Smooth muscle cell (in vitro differentiated cells): ENCODE results near the gene AOAH. TPM values are rescaled to one million over a fixed set of nuclear protein-coding genes. Genes with fewer than 3 reads are reported as not detected.

Experiments used
- DNase-seq: peaks from one replicate; lab custom pipeline; 2025; ENCODE audit not compliant: unreplicated experiment; lab: John Stamatoyannopoulos, UW
- H2AFZ ChIP-seq: fragments of 200-600 bp; sonication (generic); 2 replicates; pipeline ENCODE4 v1.6.0; 2016; ENCODE audit warnings: antibody characterized with exemption, low read depth, mild to moderate bottlenecking
- H3F3A ChIP-seq: fragments of 200-600 bp; sonication (generic); 2 replicates; pipeline ENCODE4 v1.6.0; 2017; ENCODE audit warnings: antibody characterized with exemption, low read depth
- H3K27ac ChIP-seq: fragments of 200-600 bp; sonication (generic); 2 replicates; pipeline ENCODE4 v1.5.1; 2016; ENCODE audit warnings: low read depth, mild to moderate bottlenecking
- H3K27me3 ChIP-seq: fragments of 200-600 bp; sonication (generic); 2 replicates; pipeline ENCODE4 v1.6.1; 2016; ENCODE audit warnings: low read depth, mild to moderate bottlenecking
- H3K36me3 ChIP-seq: fragments of 200-600 bp; sonication (generic); 2 replicates; pipeline ENCODE4 v1.5.1; 2016; ENCODE audit warnings: low read depth
- H3K4me1 ChIP-seq: fragments of 200-600 bp; sonication (generic); 2 replicates; pipeline ENCODE4 v1.5.1; 2016; ENCODE audit warnings: low read depth
- H3K4me2 ChIP-seq: fragments of 200-600 bp; sonication (generic); 2 replicates; pipeline ENCODE4 v1.6.0; 2016; ENCODE audit warnings: mild to moderate bottlenecking
- H3K4me3 ChIP-seq: fragments of 200-600 bp; sonication (generic); 2 replicates; pipeline ENCODE4 v1.5.1; 2016; ENCODE audit warnings: mild to moderate bottlenecking
- H3K79me2 ChIP-seq: fragments of 200-600 bp; sonication (generic); 2 replicates; pipeline ENCODE4 v1.6.0; 2016; ENCODE audit warnings: low read depth, mild to moderate bottlenecking
- H3K9ac ChIP-seq: fragments of 200-600 bp; sonication (generic); 2 replicates; pipeline ENCODE4 v1.6.0; 2016; ENCODE audit warnings: low read depth
- H3K9me3 ChIP-seq: fragments of 200-600 bp; sonication (generic); replicated peaks from 2 replicates; pipeline ENCODE4 v1.5.1; 2016; ENCODE audit warnings: low read depth
- H4K20me1 ChIP-seq: fragments of 200-600 bp; sonication (generic); 2 replicates; pipeline ENCODE4 v1.6.0; 2016; ENCODE audit warnings: low read depth
- WGBS: methylation state at CpG from one replicate; pipeline ENCODE4 v1.1.7; 2016; ENCODE audit warnings: low lambda C conversion rate; 5-methylcytosine and 5-hydroxymethylcytosine counted together
- polyA plus RNA-seq: library from polyadenylated mRNA; unstranded; fragments of >200 nt; fragmentation: Nextera tagmentation; extraction: Ambion mirVana; gene quantifications from 2 replicates; pipeline ENCODE4 v1.2.1, GENCODE V29; 2016
- total RNA-seq: library from RNA; depleted of rRNA; stranded (reverse); fragments of >200 nt; gene quantifications from 2 replicates; pipeline ENCODE4 v1.2.3, GENCODE V29; 2014
- TF ChIP-seq, protein P1 (sequence below): fragments of 200-600 bp; sonication (generic); IDR thresholded peaks from 2 replicates; pipeline ENCODE4 v1.5.1; 2017; ENCODE audit warnings: borderline replicate concordance, mild to moderate bottlenecking, antibody characterized with exemption; ENCODE audit not compliant: insufficient read depth, poor library complexity, severe bottlenecking

The AOAH gene
- total and polyA plus RNA-seq, 2 experiments from 2014 or later = not detected

DNA sequence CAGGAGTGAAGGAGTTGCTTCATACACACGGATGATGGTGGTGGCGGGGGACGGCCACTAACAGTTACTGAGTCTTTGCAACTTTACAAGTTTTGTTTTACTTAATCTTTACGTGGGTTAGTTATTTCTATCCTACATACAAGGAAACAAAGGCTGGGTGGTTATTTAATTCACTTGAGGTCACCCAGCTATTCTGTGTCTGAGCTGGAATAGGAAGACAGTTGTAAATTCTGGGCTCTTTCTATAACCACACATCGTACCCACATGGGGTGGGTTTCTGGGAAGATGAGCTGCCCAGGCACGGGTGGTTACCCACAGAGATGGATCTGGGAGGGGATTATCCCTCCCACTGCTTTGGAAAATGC is 196.8 kb downstream of the AOAH start:
- Histone ChIP-seq H3K4me1 (no peaks in the 10 kb centered on the region), H3K79me2 (no peaks in the 10 kb centered on the region), H2AFZ (no peak overlapping the region), H3K9me3 (no peaks in the 10 kb centered on the region), H3K36me3 (no peaks in the 10 kb centered on the region), H3K4me2 (peak overlapping the region; percentile 38), H3K9ac (no peak overlapping the region), H3K4me3 (no peak overlapping the region), H4K20me1 (no peaks in the 10 kb centered on the region), H3K27me3 (no peaks in the 10 kb centered on the region), H3K27ac (peak overlapping the region; percentile 68), H3F3A (peaks cover 4% of the 10 kb centered on the region)
- TF ChIP-seq, protein P1, sequence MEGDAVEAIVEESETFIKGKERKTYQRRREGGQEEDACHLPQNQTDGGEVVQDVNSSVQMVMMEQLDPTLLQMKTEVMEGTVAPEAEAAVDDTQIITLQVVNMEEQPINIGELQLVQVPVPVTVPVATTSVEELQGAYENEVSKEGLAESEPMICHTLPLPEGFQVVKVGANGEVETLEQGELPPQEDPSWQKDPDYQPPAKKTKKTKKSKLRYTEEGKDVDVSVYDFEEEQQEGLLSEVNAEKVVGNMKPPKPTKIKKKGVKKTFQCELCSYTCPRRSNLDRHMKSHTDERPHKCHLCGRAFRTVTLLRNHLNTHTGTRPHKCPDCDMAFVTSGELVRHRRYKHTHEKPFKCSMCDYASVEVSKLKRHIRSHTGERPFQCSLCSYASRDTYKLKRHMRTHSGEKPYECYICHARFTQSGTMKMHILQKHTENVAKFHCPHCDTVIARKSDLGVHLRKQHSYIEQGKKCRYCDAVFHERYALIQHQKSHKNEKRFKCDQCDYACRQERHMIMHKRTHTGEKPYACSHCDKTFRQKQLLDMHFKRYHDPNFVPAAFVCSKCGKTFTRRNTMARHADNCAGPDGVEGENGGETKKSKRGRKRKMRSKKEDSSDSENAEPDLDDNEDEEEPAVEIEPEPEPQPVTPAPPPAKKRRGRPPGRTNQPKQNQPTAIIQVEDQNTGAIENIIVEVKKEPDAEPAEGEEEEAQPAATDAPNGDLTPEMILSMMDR = no peak
- WGBS = 48% methylated on average over 6 of the region's 6 CpGs
- no peak for DNase-seq

DNA sequence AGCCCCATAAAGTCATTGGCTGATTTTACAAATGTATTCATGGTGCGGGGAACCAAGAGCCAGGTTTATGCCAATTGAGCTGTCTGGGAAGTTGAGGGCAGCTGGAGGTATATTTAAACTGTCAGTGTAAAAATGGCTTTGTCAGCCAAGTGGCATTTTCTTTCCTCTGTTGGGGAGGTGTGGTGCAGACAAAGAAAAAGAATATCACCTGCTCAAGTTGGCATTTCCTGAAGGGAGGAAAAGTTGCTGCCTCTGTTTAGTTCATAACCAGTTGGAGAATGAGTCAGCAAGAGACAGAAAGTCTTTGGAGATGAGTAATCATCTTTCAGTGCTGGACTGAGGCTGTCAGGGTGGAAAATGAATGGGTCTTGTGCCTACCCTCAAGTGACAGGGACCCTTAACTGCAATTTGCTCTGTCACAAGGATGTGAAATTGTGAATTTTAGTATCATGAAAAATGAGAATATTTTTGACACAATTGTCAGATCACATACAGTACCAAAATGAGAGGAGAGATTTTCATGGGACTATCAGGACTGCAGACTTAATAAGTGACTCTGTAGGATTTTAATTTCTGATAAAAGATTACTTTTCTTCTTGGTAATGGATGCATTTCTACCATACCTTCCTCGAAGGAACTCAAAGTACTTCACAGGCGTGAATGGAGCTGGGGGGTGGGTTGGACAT is 197.3 kb downstream of the AOAH start:
- H3K4me3 ChIP-seq = no peak overlapping the region
- H3K27ac ChIP-seq = peak overlapping the region; percentile 68
- H3K27me3 ChIP-seq = no peaks in the 10 kb centered on the region
- H2AFZ ChIP-seq = no peak overlapping the region
- WGBS = 63% methylated on average over 3 of the region's 3 CpGs
- peaks cover 4% of the 10 kb centered on the region for H3F3A ChIP-seq
- peak overlapping the region; percentile 38 for H3K4me2 ChIP-seq
- TF ChIP-seq, protein P1 = no peak
- H4K20me1 ChIP-seq = no peaks in the 10 kb centered on the region
- H3K36me3 ChIP-seq = no peaks in the 10 kb centered on the region
- H3K79me2 ChIP-seq = no peaks in the 10 kb centered on the region
- no peaks in the 10 kb centered on the region for H3K9me3 ChIP-seq
- no peaks in the 10 kb centered on the region for H3K4me1 ChIP-seq
- no peak overlapping the region for H3K9ac ChIP-seq
- DNase-seq = no peak

DNA sequence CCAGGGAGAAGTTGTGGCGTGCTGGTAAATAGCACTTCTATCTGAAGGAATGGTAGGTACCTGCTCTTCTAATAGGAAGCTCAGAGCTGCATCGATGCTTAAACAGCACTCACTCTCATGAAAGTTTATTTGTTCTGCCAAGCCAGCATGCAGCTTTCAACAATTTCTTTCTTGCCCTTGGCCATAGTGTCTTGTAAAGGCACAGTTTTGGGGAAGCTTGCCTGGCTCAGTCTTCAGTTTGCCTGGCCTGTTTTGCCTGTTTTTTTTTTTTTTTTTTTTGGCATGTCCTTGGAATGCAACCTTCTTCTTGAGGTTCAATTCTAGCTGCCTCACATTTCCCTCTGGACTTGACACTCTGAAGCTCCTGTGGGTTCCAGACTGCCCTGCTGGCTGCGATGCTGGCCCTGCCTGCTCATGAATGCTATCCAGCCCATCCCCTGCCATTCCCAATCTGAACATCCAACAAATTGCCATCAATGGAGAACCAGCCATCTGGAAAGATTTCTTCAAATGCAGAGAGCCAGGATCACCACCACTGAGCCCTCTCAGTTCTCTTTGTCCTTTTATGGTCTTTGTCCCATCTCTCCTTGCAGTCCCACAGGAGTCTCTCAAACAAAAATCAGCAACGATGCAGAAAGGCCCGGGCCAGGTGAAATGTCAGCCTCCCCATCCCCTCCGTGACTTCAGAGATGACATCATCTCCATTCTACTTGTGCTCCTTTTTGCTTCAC is 200.8 kb downstream of the AOAH start:
- H3K9ac ChIP-seq = no peak overlapping the region
- H4K20me1 ChIP-seq = no peaks in the 10 kb centered on the region
- no peaks in the 10 kb centered on the region for H3K79me2 ChIP-seq
- no peak overlapping the region for H3K27ac ChIP-seq
- H3K4me3 ChIP-seq = no peak overlapping the region
- 93% methylated on average over 6 of the region's 6 CpGs for WGBS
- no peaks in the 10 kb centered on the region for H3K4me1 ChIP-seq
- H3K9me3 ChIP-seq = no peaks in the 10 kb centered on the region
- no peaks in the 10 kb centered on the region for H3K27me3 ChIP-seq
- H2AFZ ChIP-seq = no peak overlapping the region
- DNase-seq = no peak
- H3K4me2 ChIP-seq = no peak overlapping the region
- TF ChIP-seq, protein P1 = no peak
- no peaks in the 10 kb centered on the region for H3K36me3 ChIP-seq
- H3F3A ChIP-seq = peaks cover 4% of the 10 kb centered on the region
